ENCODE results near the gene HLA-DOB. TPM values are rescaled to one million over a fixed set of nuclear protein-coding genes. Genes with fewer than 3 reads are reported as not detected.

Gene HLA-DOB
- total and polyA plus RNA-seq, 2 of the 13 experiments (the other 11 are each of a cell fraction or from before 2014, with no cell fraction given), result not detected

DNA sequence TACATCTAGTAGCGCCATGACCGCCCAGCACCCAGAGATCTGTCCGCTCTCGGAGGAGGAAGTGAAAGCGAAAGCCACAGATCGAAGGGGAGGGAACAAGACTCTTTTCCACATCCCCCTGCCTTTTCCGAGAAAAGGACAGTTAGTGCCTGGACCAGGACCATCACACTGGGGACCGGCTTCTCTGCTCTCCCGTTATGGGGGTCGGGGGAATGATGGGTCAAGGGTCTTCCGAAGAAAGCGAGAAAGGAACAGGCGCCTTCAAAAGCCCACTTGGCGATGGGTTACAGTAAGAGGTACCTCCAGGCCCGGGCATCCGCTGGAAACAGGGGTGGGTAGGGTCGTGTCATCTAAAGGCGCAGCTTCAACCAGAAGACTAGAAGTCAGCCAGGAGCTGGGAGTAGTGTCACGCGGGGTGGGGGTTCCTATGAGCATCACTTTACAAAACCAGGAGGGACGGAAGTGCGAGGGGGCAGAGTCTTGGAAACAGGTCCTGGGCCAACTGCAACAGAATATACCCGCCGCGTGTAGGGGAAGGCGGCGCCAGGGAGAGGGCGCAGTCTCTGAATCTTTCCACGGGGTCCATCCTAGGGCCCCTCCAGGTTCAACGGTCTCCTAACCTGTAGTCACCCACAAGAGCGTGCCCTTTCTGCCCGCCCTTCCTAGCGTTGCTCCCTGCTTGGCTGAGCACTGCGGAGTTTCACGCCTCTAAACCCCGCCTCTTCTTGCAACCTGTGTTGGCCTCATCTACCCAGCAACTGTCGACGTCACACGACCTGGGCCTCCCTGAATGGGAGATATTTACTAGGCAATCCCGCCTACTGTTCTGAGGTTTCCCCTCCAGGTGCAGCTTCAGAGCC lies 27.4 kb upstream of the HLA-DOB start, which contains the start of gene PSMB8 (continued):
- TF ChIP-seq, protein P1, sequence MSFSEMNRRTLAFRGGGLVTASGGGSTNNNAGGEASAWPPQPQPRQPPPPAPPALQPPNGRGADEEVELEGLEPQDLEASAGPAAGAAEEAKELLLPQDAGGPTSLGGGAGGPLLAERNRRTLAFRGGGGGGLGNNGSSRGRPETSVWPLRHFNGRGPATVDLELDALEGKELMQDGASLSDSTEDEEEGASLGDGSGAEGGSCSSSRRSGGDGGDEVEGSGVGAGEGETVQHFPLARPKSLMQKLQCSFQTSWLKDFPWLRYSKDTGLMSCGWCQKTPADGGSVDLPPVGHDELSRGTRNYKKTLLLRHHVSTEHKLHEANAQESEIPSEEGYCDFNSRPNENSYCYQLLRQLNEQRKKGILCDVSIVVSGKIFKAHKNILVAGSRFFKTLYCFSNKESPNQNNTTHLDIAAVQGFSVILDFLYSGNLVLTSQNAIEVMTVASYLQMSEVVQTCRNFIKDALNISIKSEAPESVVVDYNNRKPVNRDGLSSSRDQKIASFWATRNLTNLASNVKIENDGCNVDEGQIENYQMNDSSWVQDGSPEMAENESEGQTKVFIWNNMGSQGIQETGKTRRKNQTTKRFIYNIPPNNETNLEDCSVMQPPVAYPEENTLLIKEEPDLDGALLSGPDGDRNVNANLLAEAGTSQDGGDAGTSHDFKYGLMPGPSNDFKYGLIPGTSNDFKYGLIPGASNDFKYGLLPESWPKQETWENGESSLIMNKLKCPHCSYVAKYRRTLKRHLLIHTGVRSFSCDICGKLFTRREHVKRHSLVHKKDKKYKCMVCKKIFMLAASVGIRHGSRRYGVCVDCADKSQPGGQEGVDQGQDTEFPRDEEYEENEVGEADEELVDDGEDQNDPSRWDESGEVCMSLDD (CRISPR knock-in tag; IDR thresholded peaks at IDR 0.05; ENCODE audit: borderline replicate concordance), result 0 out of 2 replicates have a peak, but pooled peaks have one; percentile 11
- TF ChIP-seq CENPX (CRISPR knock-in tag; IDR thresholded peaks at IDR 0.05), result no peak
- TF ChIP-seq, protein P2, sequence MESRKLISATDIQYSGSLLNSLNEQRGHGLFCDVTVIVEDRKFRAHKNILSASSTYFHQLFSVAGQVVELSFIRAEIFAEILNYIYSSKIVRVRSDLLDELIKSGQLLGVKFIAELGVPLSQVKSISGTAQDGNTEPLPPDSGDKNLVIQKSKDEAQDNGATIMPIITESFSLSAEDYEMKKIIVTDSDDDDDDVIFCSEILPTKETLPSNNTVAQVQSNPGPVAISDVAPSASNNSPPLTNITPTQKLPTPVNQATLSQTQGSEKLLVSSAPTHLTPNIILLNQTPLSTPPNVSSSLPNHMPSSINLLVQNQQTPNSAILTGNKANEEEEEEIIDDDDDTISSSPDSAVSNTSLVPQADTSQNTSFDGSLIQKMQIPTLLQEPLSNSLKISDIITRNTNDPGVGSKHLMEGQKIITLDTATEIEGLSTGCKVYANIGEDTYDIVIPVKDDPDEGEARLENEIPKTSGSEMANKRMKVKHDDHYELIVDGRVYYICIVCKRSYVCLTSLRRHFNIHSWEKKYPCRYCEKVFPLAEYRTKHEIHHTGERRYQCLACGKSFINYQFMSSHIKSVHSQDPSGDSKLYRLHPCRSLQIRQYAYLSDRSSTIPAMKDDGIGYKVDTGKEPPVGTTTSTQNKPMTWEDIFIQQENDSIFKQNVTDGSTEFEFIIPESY (CRISPR knock-in tag; IDR thresholded peaks at IDR 0.05), result no peak
- TF ChIP-seq, protein P3, sequence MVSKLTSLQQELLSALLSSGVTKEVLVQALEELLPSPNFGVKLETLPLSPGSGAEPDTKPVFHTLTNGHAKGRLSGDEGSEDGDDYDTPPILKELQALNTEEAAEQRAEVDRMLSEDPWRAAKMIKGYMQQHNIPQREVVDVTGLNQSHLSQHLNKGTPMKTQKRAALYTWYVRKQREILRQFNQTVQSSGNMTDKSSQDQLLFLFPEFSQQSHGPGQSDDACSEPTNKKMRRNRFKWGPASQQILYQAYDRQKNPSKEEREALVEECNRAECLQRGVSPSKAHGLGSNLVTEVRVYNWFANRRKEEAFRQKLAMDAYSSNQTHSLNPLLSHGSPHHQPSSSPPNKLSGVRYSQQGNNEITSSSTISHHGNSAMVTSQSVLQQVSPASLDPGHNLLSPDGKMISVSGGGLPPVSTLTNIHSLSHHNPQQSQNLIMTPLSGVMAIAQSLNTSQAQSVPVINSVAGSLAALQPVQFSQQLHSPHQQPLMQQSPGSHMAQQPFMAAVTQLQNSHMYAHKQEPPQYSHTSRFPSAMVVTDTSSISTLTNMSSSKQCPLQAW (CRISPR knock-in tag; IDR thresholded peaks at IDR 0.05), result peak; percentile 63; the same call in 1 of the 2 replicates
- no peak; the same call in 1 of the 2 replicates for TF ChIP-seq ZNF543 (CRISPR knock-in tag; IDR thresholded peaks at IDR 0.05)
- TF ChIP-seq PITX1 (CRISPR knock-in tag; IDR thresholded peaks at IDR 0.05), result no peak
- TF ChIP-seq POLR2AphosphoS2 (IDR thresholded peaks at IDR 0.05; ENCODE audit: low read depth, low read length), result no peak
- TF ChIP-seq ZNF879 (CRISPR knock-in tag; IDR thresholded peaks at IDR 0.05), result no peak
- TF ChIP-seq GABPB1 (CRISPR knock-in tag; IDR thresholded peaks at IDR 0.05), result peak; percentile 48
- TF ChIP-seq ZKSCAN8 (CRISPR knock-in tag; IDR thresholded peaks at IDR 0.05; ENCODE audit: borderline replicate concordance), result no peak
- TF ChIP-seq ZNF772 (CRISPR knock-in tag; IDR thresholded peaks at IDR 0.05), result no peak
- no peak for TF ChIP-seq ZNF3 (CRISPR knock-in tag; IDR thresholded peaks at IDR 0.05)
- 0 out of 2 replicates have a peak, but pooled peaks have one; percentile 54 for TF ChIP-seq ZNF546 (CRISPR knock-in tag; conservative IDR thresholded peaks at IDR 0.05)
- peak; percentile 82; the same call in 1 of the 2 replicates for TF ChIP-seq ZNF670 (CRISPR knock-in tag; IDR thresholded peaks at IDR 0.05; ENCODE audit: borderline replicate concordance)
- TF ChIP-seq, protein P4, sequence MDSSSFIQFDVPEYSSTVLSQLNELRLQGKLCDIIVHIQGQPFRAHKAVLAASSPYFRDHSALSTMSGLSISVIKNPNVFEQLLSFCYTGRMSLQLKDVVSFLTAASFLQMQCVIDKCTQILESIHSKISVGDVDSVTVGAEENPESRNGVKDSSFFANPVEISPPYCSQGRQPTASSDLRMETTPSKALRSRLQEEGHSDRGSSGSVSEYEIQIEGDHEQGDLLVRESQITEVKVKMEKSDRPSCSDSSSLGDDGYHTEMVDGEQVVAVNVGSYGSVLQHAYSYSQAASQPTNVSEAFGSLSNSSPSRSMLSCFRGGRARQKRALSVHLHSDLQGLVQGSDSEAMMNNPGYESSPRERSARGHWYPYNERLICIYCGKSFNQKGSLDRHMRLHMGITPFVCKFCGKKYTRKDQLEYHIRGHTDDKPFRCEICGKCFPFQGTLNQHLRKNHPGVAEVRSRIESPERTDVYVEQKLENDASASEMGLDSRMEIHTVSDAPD (CRISPR knock-in tag; IDR thresholded peaks at IDR 0.05), result no peak
- TF ChIP-seq ZNF619 (CRISPR knock-in tag; IDR thresholded peaks at IDR 0.05), result no peak
- TF ChIP-seq ZMAT3 (CRISPR knock-in tag; conservative IDR thresholded peaks at IDR 0.05), result no peak
- no peak for TF ChIP-seq GABPA (IDR thresholded peaks at IDR 0.05; ENCODE audit: low read depth, low read length)
- no peak for TF ChIP-seq GABPA (CRISPR knock-in tag; IDR thresholded peaks at IDR 0.05; ENCODE audit: low read depth)
- TF ChIP-seq STAG1 (CRISPR knock-in tag; IDR thresholded peaks at IDR 0.05), result no peak
- TF ChIP-seq ZSCAN31 (CRISPR knock-in tag; IDR thresholded peaks at IDR 0.05; ENCODE audit: low read depth), result no peak
- peak; percentile 52 for TF ChIP-seq RBM39 (IDR thresholded peaks at IDR 0.05; ENCODE audit: low read depth, low read length, poor library complexity, severe bottlenecking)
- no peak; the same call in 1 of the 2 replicates for TF ChIP-seq MIER3 (CRISPR knock-in tag; IDR thresholded peaks at IDR 0.05; ENCODE audit: borderline replicate concordance)

Measured in HepG2 (cell line).